HG02973 (cell line): ENCODE results near the gene SAT2.

Experiments used
- ATAC-seq: cut with Tn5 transposase; IDR thresholded peaks from one replicate; pipeline ENCODE4 v1.9.1; 2021; ENCODE audit warnings: moderate library complexity; ENCODE audit not compliant: unreplicated experiment

Gene SAT2

DNA sequence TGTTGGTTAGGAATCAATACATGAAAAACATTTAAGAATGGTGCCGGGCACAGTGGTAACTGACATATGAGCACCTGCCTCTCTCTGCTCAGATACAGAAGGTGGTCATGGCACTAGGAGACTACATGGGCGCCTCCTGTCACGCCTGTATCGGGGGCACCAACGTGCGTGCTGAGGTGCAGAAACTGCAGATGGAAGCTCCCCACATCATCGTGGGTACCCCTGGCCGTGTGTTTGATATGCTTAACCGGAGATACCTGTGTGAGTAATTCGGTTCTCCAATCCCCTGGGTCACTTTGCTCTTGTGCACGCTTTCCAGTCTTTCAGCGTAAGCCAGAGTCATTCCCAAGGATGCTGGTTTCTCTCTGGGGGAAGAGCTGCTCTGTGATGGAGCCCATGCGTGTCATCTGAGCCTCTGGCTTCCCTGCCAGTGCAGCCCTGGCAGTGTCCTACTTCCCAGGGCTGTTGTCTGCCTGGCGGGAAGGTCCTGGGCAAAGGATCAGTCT, 51.1 kb downstream of the SAT2 start:
- no peak for ATAC-seq
